Natural killer cell (primary cell): Measurements from ENCODE around the gene SPAG16. TPM values are rescaled to one million over a fixed set of nuclear protein-coding genes. Genes with fewer than 3 reads are reported as not detected.

Experiments used
- ATAC-seq, 3 donors: fragments of 150-1000 bp in 2 of 3; fragments of 200-7000 bp in 1 of 3; cut with Tn5 transposase; 1 replicate in 1 of 3; 2 replicates in 2 of 3; pipeline ENCODE4 v1.10.0; 2021; ENCODE audit warnings: mild to moderate bottlenecking in 2 of 3, moderate library complexity in 2 of 3
- DNase-seq, 2 donors: peaks; one replicate each; pipeline versions ENCODE4 v3.0.0 to v3.0.0-alpha.2; 2013 to 2021; ENCODE audit warnings: mixed read lengths in 1 of 2
- H3K27ac ChIP-seq: one replicate; pipeline ENCODE4 v1.5.1; 2013; ENCODE audit warnings: mild to moderate bottlenecking, low read length
- H3K27me3 ChIP-seq: one replicate; pipeline ENCODE4 v1.6.1; 2013; ENCODE audit warnings: low read length; ENCODE audit not compliant: control insufficient read depth, insufficient read depth
- H3K36me3 ChIP-seq: one replicate; pipeline ENCODE4 v1.6.1; 2013; ENCODE audit warnings: low read length; ENCODE audit not compliant: control insufficient read depth, insufficient read depth
- H3K4me1 ChIP-seq: one replicate; pipeline ENCODE4 v1.6.1; 2013; ENCODE audit warnings: low read length; ENCODE audit not compliant: control insufficient read depth, insufficient read depth
- H3K4me3 ChIP-seq: one replicate; pipeline ENCODE4 v1.5.1; 2013; ENCODE audit warnings: low read length
- H3K9me3 ChIP-seq: one replicate; pipeline ENCODE4 v1.6.1; 2013; ENCODE audit warnings: low read length; ENCODE audit not compliant: control insufficient read depth, insufficient read depth
- H3K27ac Mint-ChIP-seq, 2 donors: one replicate each; pipeline ENCODE4 v1.8.0; 2022; ENCODE audit warnings: mild to moderate bottlenecking in 2 of 2, mixed read lengths in 2 of 2, moderate library complexity in 1 of 2
- H3K27me3 Mint-ChIP-seq, 2 donors: one replicate each; pipeline ENCODE4 v1.8.0; 2022; ENCODE audit warnings: low read depth in 2 of 2, mixed read lengths in 2 of 2
- H3K36me3 Mint-ChIP-seq: one replicate; pipeline ENCODE4 v1.8.0; 2022; ENCODE audit warnings: mixed read lengths
- H3K4me1 Mint-ChIP-seq, 2 donors: one replicate each; pipeline ENCODE4 v1.8.0; 2022; ENCODE audit warnings: mixed read lengths in 2 of 2
- H3K4me3 Mint-ChIP-seq: one replicate; pipeline ENCODE4 v1.8.0; 2022; ENCODE audit warnings: mild to moderate bottlenecking, moderate library complexity, mixed read lengths
- H3K9me3 Mint-ChIP-seq, 2 donors: one replicate each; pipeline ENCODE4 v1.8.0; 2022; ENCODE audit warnings: mixed read lengths in 2 of 2
- CTCF ChIP-seq: fragments of 200-600 bp; IDR thresholded peaks from one replicate; pipeline ENCODE4 v1.8.0; 2022; ENCODE audit warnings: antibody characterized with exemption
- WGBS: methylation state at CpG from one replicate; pipeline ENCODE4 v1.1.7; 2013; ENCODE audit warnings: missing lambda C conversion rate; ENCODE audit not compliant: insufficient coverage; 5-methylcytosine and 5-hydroxymethylcytosine counted together
- intact Hi-C: fragments of 100-400 bp; cut with micrococcal nuclease; formaldehyde crosslinking; loops from one replicate; pipeline ENCODE4 v1.14.2; 2022
- total RNA-seq, 4 donors: library from RNA; stranded (reverse); fragments of 120-200 nt in 1 of 4; gene quantifications; one replicate each; pipeline versions ENCODE4 v1.2.3 to v1.2.4, GENCODE V29; 2013 to 2022

The SPAG16 gene
- total RNA-seq, 3 donors from 2014 or later (not counting 1 experiment from before 2014, with no cell fraction given) = 3.5 to 5.8 (median 4.0) TPM

GRCh38 chr2:213476641-213477040, 192.4 kb downstream of the SPAG16 start:
- intact Hi-C loops = no loop called here
- peaks cover 27% of the 10 kb centered on the region for H3K9me3 ChIP-seq
- no peak for ATAC-seq
- Mint-ChIP-seq H3K4me3 (no peak overlapping the region), H3K27ac (no peak overlapping the region), H3K27me3 (no peaks in the 10 kb centered on the region), H3K9me3 (peaks cover 2 to 3% of the 10 kb centered on the region in 2 donors), H3K36me3 (no peaks in the 10 kb centered on the region), H3K4me1 (no peaks in the 10 kb centered on the region)
- no peak for DNase-seq
- H3K4me1 ChIP-seq = no peaks in the 10 kb centered on the region
- WGBS = 69% methylated on average over 3 of the region's 4 CpGs
- TF ChIP-seq CTCF = no peak
- H3K27ac ChIP-seq = no peak overlapping the region
- H3K27me3 ChIP-seq = no peaks in the 10 kb centered on the region
- no peaks in the 10 kb centered on the region for H3K36me3 ChIP-seq
- H3K4me3 ChIP-seq = no peak overlapping the region

- H3K4me3 ChIP-seq = no peak overlapping the region
- H3K4me1 Mint-ChIP-seq = no peaks in the 10 kb centered on the region
- H3K27me3 Mint-ChIP-seq = no peaks in the 10 kb centered on the region
- H3K4me3 Mint-ChIP-seq = no peak overlapping the region
- intact Hi-C loops = no loop called here
- no peaks in the 10 kb centered on the region for H3K9me3 ChIP-seq
- DNase-seq (no peak), ATAC-seq (no peak)
- no peak overlapping the region for H3K27ac Mint-ChIP-seq
- no peak for TF ChIP-seq CTCF
- no peak overlapping the region for H3K27ac ChIP-seq
- H3K4me1 ChIP-seq = no peaks in the 10 kb centered on the region
- H3K36me3 Mint-ChIP-seq = no peaks in the 10 kb centered on the region
- no peaks in the 10 kb centered on the region for H3K36me3 ChIP-seq
- peaks cover 4 to 6% of the 10 kb centered on the region in 2 donors for H3K9me3 Mint-ChIP-seq
- no peaks in the 10 kb centered on the region for H3K27me3 ChIP-seq
These were observed 205.8 kb downstream of the SPAG16 start for GRCh38 chr2:213490087-213490486.

- ATAC-seq (no peak), DNase-seq (no peak)
- no peak overlapping the region for H3K4me3 ChIP-seq
- H3K36me3 ChIP-seq = no peaks in the 10 kb centered on the region
- no peak overlapping the region for H3K4me3 Mint-ChIP-seq
- H3K36me3 Mint-ChIP-seq = no peaks in the 10 kb centered on the region
- intact Hi-C loops = no loop called here
- no peak overlapping the region for H3K27ac Mint-ChIP-seq
- WGBS = 79% methylated on average over 1 of the region's 1 CpG
- TF ChIP-seq CTCF = no peak
- no peak overlapping the region for H3K27ac ChIP-seq
- no peaks in the 10 kb centered on the region for H3K27me3 Mint-ChIP-seq
- no peaks in the 10 kb centered on the region for H3K9me3 ChIP-seq
- no peaks in the 10 kb centered on the region for H3K4me1 Mint-ChIP-seq
- peaks cover 3 to 4% of the 10 kb centered on the region in 2 donors for H3K9me3 Mint-ChIP-seq
- H3K27me3 ChIP-seq = no peaks in the 10 kb centered on the region
- H3K4me1 ChIP-seq = no peaks in the 10 kb centered on the region
These were observed 207.1 kb downstream of the SPAG16 start for GRCh38 chr2:213491376-213491775.

- H3K4me1 Mint-ChIP-seq = no peaks in the 10 kb centered on the region
- DNase-seq (no peak), ATAC-seq (no peak)
- H3K4me3 ChIP-seq = no peak overlapping the region
- H3K4me1 ChIP-seq = no peaks in the 10 kb centered on the region
- no peaks in the 10 kb centered on the region for H3K27me3 Mint-ChIP-seq
- 68% methylated on average over 2 of the region's 2 CpGs for WGBS
- H3K27me3 ChIP-seq = no peaks in the 10 kb centered on the region
- no peaks in the 10 kb centered on the region for H3K9me3 ChIP-seq
- intact Hi-C loops = no loop called here
- H3K36me3 ChIP-seq = no peaks in the 10 kb centered on the region
- H3K9me3 Mint-ChIP-seq = peaks cover 6% of the 10 kb centered on the region in 2 donors
- no peak overlapping the region for H3K27ac Mint-ChIP-seq
- no peak for TF ChIP-seq CTCF
- no peak overlapping the region for H3K4me3 Mint-ChIP-seq
- H3K27ac ChIP-seq = no peak overlapping the region
- H3K36me3 Mint-ChIP-seq = no peaks in the 10 kb centered on the region
These were observed 212.0 kb downstream of the SPAG16 start for GRCh38 chr2:213496226-213496625.
